ENCODE measurements around the gene CCDC150. TPM values are rescaled to one million over a fixed set of nuclear protein-coding genes. Genes with fewer than 3 reads are reported as not detected.

Gene CCDC150
- total and polyA plus RNA-seq, 2 of the 8 experiments (the other 6 are each of a cell fraction or from before 2014, with no cell fraction given), result 8.3 to 31.9 TPM

- no peak for TF ChIP-seq RAD21 (IDR thresholded peaks at IDR 0.05 in 1 of 2, conservative IDR thresholded peaks at IDR 0.05 in 1 of 2; ENCODE audit: low read depth in 2 of 2, low read length in 2 of 2)
- no peak for TF ChIP-seq SIN3A (conservative IDR thresholded peaks at IDR 0.05 in 1 of 2, IDR thresholded peaks at IDR 0.05 in 1 of 2; ENCODE audit: low read depth in 1 of 2, low read length in 2 of 2)
- no peak for TF ChIP-seq SP1 (IDR thresholded peaks at IDR 0.05; ENCODE audit: low read depth, low read length)
- TF ChIP-seq CBX8 (IDR thresholded peaks at IDR 0.05; ENCODE audit: borderline replicate concordance, low read depth, low read length), result no peak
- TF ChIP-seq NANOG (IDR thresholded peaks at IDR 0.05; ENCODE audit: insufficient read depth, low read depth, low read length, poor library complexity, severe bottlenecking), result no peak
- TF ChIP-seq CEBPB (IDR thresholded peaks at IDR 0.05; ENCODE audit: low read depth, low read length), result no peak
- TF ChIP-seq GABPA (IDR thresholded peaks at IDR 0.05; ENCODE audit: borderline replicate concordance, insufficient read depth, low read length), result no peak
Measured at GRCh38 chr2:196655761-196656160, 16.2 kb downstream of the CCDC150 start (continued).
